DOHH2 (cell line): ENCODE results near the gene CLDN15.

Source experiments
- H3F3A ChIP-seq: fragments of 200-600 bp; sonication (generic), shearing (Covaris generic); 2 replicates; pipeline ENCODE4 v1.6.0; 2016; ENCODE audit warnings: antibody characterized with exemption, mild to moderate bottlenecking; ENCODE audit not compliant: control insufficient read depth, insufficient read depth
- H3K27ac ChIP-seq: fragments of 200-600 bp; sonication (generic); 2 replicates; pipeline ENCODE4 v1.5.1; 2014; ENCODE audit warnings: low read depth, mild to moderate bottlenecking, low read length, moderate library complexity
- H3K27me3 ChIP-seq: fragments of 200-600 bp; sonication (generic); 2 replicates; pipeline ENCODE4 v1.6.1; 2014; ENCODE audit warnings: mild to moderate bottlenecking, low read length, mixed read lengths; ENCODE audit not compliant: control insufficient read depth
- H3K36me3 ChIP-seq: fragments of 200-600 bp; sonication (generic); 2 replicates; pipeline ENCODE4 v1.6.1; 2014; ENCODE audit warnings: mild to moderate bottlenecking, low read length, moderate library complexity, mixed read lengths; ENCODE audit not compliant: control insufficient read depth
- H3K4me1 ChIP-seq: fragments of 200-600 bp; sonication (generic); 2 replicates; pipeline ENCODE4 v1.6.1; 2014; ENCODE audit warnings: mild to moderate bottlenecking, low read length, mixed read lengths; ENCODE audit not compliant: control insufficient read depth
- H3K4me2 ChIP-seq: fragments of 200-600 bp; sonication (generic); 2 replicates; pipeline ENCODE4 v1.6.0; 2014; ENCODE audit warnings: mild to moderate bottlenecking, low read length, moderate library complexity
- H3K4me3 ChIP-seq: fragments of 200-600 bp; sonication (generic); 2 replicates; pipeline ENCODE4 v1.5.1; 2014; ENCODE audit warnings: mild to moderate bottlenecking, low read length, mixed read lengths
- H3K79me2 ChIP-seq: fragments of 200-600 bp; sonication (generic); 2 replicates; pipeline ENCODE4 v1.6.1; 2014; ENCODE audit warnings: mild to moderate bottlenecking, low read length, mixed read lengths; ENCODE audit not compliant: control insufficient read depth
- H3K9me2 ChIP-seq: fragments of 200-600 bp; sonication (generic); replicated peaks from 2 replicates; pipeline ENCODE4 v1.6.1; 2014; ENCODE audit warnings: mild to moderate bottlenecking, low read length, mixed read lengths; ENCODE audit not compliant: control insufficient read depth
- H3K9me3 ChIP-seq: fragments of 200-600 bp; sonication (generic); 2 replicates; pipeline ENCODE4 v1.6.1; 2014; ENCODE audit warnings: antibody characterized with exemption, low read length, mixed read lengths; ENCODE audit not compliant: control insufficient read depth, insufficient read depth
- H4K20me1 ChIP-seq: fragments of 200-600 bp; sonication (generic); 2 replicates; pipeline ENCODE4 v1.6.0; 2014; ENCODE audit warnings: low read depth, mild to moderate bottlenecking, antibody characterized with exemption, low read length, moderate library complexity; ENCODE audit not compliant: control insufficient read depth, insufficient read depth
- EZH2phosphoT487 ChIP-seq: fragments of 200-600 bp; sonication (generic); IDR thresholded peaks from 2 replicates; pipeline ENCODE4 v1.6.1; 2017; ENCODE audit warnings: borderline replicate concordance, mild to moderate bottlenecking, antibody characterized with exemption, low read length, moderate library complexity, mixed read lengths
- TF ChIP-seq, protein P1 (sequence below): fragments of 200-600 bp; sonication (generic); IDR thresholded peaks from one replicate; pipeline ENCODE4 v1.5.1; 2014; ENCODE audit warnings: antibody characterized with exemption, mild to moderate bottlenecking, low read depth, low read length; ENCODE audit not compliant: poor library complexity, severe bottlenecking

The CLDN15 gene

DNA sequence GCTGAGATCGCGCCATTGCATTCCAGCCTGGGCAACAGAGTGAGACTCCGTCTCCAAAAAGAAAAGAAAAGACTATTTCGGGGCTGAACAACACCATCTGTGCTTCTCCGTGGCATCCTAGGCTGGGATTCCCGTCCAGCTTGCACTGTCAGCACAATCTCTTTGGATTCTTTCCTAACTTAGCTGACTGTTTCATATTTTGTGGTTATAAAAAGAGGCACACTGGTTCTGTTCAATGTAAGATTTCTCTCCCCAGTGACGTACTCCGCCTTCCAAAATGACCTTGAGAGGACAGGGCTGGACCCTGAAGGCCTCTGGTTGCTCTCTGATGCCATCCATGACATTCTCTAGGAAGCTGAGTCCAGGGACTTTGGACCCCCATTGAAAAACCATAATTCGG lies 10.9 kb downstream of the CLDN15 start:
- Histone ChIP-seq H3K27me3 (no peaks in the 10 kb centered on the region), H3K9me2 (no peaks in the 10 kb centered on the region), H3K4me3 (no peak overlapping the region)

DNA sequence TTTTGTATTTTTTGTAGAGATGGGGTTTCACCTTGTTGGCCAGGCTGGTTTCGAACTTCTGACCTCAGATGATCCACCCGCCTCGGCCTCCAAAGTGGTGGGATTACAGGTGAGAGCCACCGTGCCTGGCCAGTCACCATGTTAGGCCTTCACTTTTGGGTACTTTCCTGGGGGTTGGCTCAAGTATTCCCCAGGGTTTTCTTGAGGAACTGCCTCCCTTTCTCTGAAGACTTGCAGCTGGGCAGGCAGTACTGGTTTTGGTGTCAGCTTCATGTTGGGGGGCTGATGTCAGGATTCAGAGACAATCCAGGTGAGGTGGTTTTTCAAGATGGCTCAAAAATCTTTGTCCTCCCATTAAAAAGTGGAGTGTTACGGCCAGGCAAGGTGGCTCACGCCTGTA lies 12.0 kb downstream of the CLDN15 start:
- no peaks in the 10 kb centered on the region for H3K4me1 ChIP-seq
- H3K4me3 ChIP-seq = no peak overlapping the region
- no peak for TF ChIP-seq EZH2phosphoT487
- TF ChIP-seq, protein P1, sequence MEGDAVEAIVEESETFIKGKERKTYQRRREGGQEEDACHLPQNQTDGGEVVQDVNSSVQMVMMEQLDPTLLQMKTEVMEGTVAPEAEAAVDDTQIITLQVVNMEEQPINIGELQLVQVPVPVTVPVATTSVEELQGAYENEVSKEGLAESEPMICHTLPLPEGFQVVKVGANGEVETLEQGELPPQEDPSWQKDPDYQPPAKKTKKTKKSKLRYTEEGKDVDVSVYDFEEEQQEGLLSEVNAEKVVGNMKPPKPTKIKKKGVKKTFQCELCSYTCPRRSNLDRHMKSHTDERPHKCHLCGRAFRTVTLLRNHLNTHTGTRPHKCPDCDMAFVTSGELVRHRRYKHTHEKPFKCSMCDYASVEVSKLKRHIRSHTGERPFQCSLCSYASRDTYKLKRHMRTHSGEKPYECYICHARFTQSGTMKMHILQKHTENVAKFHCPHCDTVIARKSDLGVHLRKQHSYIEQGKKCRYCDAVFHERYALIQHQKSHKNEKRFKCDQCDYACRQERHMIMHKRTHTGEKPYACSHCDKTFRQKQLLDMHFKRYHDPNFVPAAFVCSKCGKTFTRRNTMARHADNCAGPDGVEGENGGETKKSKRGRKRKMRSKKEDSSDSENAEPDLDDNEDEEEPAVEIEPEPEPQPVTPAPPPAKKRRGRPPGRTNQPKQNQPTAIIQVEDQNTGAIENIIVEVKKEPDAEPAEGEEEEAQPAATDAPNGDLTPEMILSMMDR = no peak

More for the DNA sequence above, 10.9 kb downstream of the CLDN15 start:
- Histone ChIP-seq H3K27ac (no peak overlapping the region), H3K79me2 (peaks cover 3% of the 10 kb centered on the region), H3K4me2 (no peak overlapping the region), H3K9me3 (no peaks in the 10 kb centered on the region), H3K4me1 (no peaks in the 10 kb centered on the region), H3F3A (no peaks in the 10 kb centered on the region), H3K36me3 (peaks cover 17% of the 10 kb centered on the region), H4K20me1 (no peaks in the 10 kb centered on the region)
- TF ChIP-seq EZH2phosphoT487 = no peak
- TF ChIP-seq, protein P1 = no peak

DNA sequence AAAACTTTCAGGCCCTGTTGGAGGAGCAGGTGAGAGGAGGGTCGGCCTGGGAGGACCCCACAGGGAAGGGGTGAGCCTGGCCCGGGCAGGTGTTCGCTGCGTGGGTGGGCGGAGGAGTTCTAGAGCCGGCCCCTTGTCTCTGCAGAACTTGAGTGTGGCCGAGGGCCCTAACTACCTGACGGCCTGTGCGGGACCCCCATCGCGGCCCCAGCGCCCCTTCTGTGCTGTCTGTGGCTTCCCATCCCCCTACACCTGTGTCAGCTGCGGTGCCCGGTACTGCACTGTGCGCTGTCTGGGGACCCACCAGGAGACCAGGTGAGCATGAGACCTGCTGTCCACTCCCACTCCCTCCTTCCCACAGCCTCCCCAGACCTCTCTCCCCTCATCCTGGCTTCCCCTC lies 14.1 kb downstream of the CLDN15 start:
- Histone ChIP-seq H3K4me3 (no peak overlapping the region), H3K4me2 (no peak overlapping the region), H4K20me1 (no peaks in the 10 kb centered on the region), H3K27me3 (no peaks in the 10 kb centered on the region), H3K36me3 (peaks cover 17% of the 10 kb centered on the region), H3K9me2 (no peaks in the 10 kb centered on the region), H3K79me2 (peaks cover 30% of the 10 kb centered on the region), H3K9me3 (no peaks in the 10 kb centered on the region), H3K27ac (no peak overlapping the region), H3F3A (no peaks in the 10 kb centered on the region), H3K4me1 (peaks cover 7% of the 10 kb centered on the region)
- TF ChIP-seq EZH2phosphoT487 = no peak
- TF ChIP-seq, protein P1 = no peak

More for the DNA sequence above, 12.0 kb downstream of the CLDN15 start:
- Histone ChIP-seq H3K27me3 (no peaks in the 10 kb centered on the region), H3F3A (no peaks in the 10 kb centered on the region), H3K4me2 (no peak overlapping the region), H3K27ac (no peak overlapping the region), H3K9me2 (no peaks in the 10 kb centered on the region), H3K79me2 (peaks cover 12% of the 10 kb centered on the region), H4K20me1 (no peaks in the 10 kb centered on the region), H3K9me3 (no peaks in the 10 kb centered on the region), H3K36me3 (peaks cover 17% of the 10 kb centered on the region)

DNA sequence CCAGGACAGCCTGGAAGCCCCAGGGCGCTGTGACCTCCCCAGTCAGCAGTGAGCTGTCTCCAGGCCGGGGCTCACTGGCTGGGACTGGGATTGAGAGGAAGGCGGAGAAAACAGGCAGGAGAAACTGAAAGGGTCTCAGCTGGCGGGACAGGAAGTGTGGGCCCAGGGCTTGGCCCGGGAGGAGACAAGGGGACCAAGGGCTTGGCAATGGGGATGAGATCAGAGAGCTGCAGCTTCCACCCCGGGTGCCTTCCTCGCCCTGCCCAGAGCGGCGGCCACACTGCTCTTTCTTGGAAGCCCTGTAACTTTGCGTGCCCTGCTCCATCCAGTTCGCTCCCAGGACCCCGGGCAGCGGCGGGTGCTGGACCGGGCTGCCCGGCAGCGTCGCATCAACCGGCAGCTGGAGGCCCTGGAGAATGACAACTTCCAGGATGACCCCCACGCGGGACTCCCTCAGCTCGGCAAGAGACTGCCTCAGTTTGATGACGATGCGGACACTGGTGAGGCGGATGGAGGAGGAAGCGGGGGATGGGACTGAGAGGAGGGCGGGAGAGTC lies 15.2 kb downstream of the CLDN15 start:
- no peaks in the 10 kb centered on the region for H4K20me1 ChIP-seq
- TF ChIP-seq EZH2phosphoT487 = no peak
- H3K4me1 ChIP-seq = peaks cover 10% of the 10 kb centered on the region
- H3K27me3 ChIP-seq = no peaks in the 10 kb centered on the region
- peaks cover 35% of the 10 kb centered on the region for H3K79me2 ChIP-seq
- no peak overlapping the region for H3K4me2 ChIP-seq
- H3K4me3 ChIP-seq = no peak overlapping the region
- peaks cover 17% of the 10 kb centered on the region for H3K36me3 ChIP-seq
- H3K9me3 ChIP-seq = no peaks in the 10 kb centered on the region
- H3K27ac ChIP-seq = no peak overlapping the region
- no peaks in the 10 kb centered on the region for H3K9me2 ChIP-seq
- no peaks in the 10 kb centered on the region for H3F3A ChIP-seq
